Measurements from ENCODE around the gene HTR4.

HTR4 gene

DNA sequence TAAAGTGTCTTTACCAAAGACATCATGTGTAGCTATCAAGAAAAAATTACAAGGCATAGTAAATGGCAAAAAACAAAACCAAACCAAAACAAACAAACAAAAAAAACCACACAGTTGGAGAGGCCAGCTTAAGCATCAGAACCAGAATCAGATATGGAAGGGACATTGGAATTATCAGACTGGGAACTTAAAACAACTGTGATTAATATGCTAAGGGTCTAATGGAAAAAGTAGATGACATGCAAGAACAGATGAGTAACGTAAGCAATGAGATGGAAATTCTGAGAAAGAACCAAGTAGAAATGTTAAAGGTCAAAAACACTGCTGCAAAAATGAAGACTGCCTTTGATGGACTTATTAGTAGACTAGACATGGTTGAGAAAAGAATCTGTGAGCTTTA is 194.7 kb downstream of the HTR4 start:
- no peak overlapping the region for H2BK12ac ChIP-seq (ENCODE audit: low read length)
- H3K27me3 ChIP-seq (ENCODE audit: insufficient read depth, low read length) = no peaks in the 10 kb centered on the region
- H3K9ac ChIP-seq (ENCODE audit: low read length) = no peak overlapping the region
- no peak overlapping the region for H4K8ac ChIP-seq (ENCODE audit: low read depth, low read length)
- H3K79me2 ChIP-seq (ENCODE audit: control insufficient read depth, insufficient read depth, low read length, poor library complexity) = no peaks in the 10 kb centered on the region
- H3K4me3 ChIP-seq (ENCODE audit: low read depth, low read length) = no peak overlapping the region
- H2BK120ac ChIP-seq (ENCODE audit: insufficient read depth, low read length, poor library complexity) = no peak overlapping the region
- WGBS (ENCODE audit: extremely low coverage, insufficient coverage, insufficient read length) = no CpG with 5 or more reads among the region's 1 CpG
- H2AFZ ChIP-seq (ENCODE audit: insufficient read depth, low read length, poor library complexity) = no peak overlapping the region
- no peaks in the 10 kb centered on the region for H3K79me1 ChIP-seq (ENCODE audit: low read length)
- DNase-seq = no peak
- H4K12ac ChIP-seq (ENCODE audit: low read depth, low read length) = no peak overlapping the region
- H3K18ac ChIP-seq (ENCODE audit: low read length) = no peak overlapping the region
- no peak overlapping the region for H3K27ac ChIP-seq (ENCODE audit: low read depth, low read length)
- H3K9me3 ChIP-seq (ENCODE audit: insufficient read depth, low read depth, low read length) = no peaks in the 10 kb centered on the region
- no peaks in the 10 kb centered on the region for H3K36me3 ChIP-seq (ENCODE audit: control insufficient read depth in 1 of 2, insufficient read depth in 2 of 2, low read length in 2 of 2)
- no peak overlapping the region for H4K91ac ChIP-seq (ENCODE audit: low read depth, low read length)
- no peak overlapping the region for H3K14ac ChIP-seq (ENCODE audit: low read length)
- peaks cover 0 to 2% of the 10 kb centered on the region in 2 experiments for H3K4me1 ChIP-seq (ENCODE audit: control insufficient read depth in 1 of 2, insufficient read depth in 2 of 2, low read length in 2 of 2)
- H3K4me2 ChIP-seq (ENCODE audit: low read length) = no peak overlapping the region
- H3K23ac ChIP-seq (ENCODE audit: low read length) = no peak overlapping the region
- H3K4ac ChIP-seq (ENCODE audit: low read depth, low read length) = no peak overlapping the region
- H2BK5ac ChIP-seq (ENCODE audit: low read depth, low read length, poor library complexity) = no peak overlapping the region
- no peak overlapping the region for H2AK5ac ChIP-seq (ENCODE audit: low read length)

DNA sequence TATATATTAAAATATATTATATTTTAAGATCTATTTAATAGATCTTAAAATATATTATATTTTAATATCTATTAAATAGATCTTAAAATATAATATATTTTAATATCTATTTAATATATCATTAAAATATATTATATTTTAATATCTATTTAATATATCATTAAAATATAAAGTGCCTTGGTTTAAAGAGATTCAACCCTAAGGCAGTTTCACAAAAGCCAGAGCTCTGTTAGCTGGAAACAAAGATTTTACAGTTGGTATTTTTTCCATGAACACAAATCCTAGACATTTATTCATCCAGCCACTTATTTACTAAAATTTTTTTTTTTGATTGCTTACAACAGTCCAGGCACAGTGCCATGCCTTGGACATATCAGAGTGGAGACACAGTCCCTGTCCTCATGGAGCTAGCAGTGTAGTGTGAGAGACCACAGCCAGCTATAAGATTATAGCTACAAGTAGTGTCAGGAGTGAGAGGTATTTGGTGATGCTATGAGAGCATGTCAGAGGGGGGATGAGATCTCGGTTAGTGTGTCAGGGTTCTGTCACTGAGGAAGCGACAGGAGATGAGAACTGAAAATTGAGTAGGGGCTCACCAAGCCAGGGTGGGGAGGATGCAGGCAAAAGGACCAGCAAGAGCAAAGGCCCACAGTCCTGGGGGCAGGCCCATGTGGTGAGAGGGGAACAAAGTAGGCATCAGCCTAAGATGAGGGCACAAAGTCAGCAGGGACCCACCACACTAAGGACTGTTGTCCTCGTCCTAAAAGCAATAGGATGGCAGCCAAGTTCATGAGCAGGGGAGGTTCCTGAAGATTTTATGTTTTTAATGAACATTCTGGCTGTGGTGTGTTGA is 196.1 kb downstream of the HTR4 start:
- WGBS (ENCODE audit: extremely low coverage, insufficient coverage, insufficient read length) = no CpG with 5 or more reads among the region's 3 CpGs
- Histone ChIP-seq H3K4me1 (ENCODE audit: control insufficient read depth in 1 of 2, insufficient read depth in 2 of 2, low read length in 2 of 2) (peaks cover 0 to 2% of the 10 kb centered on the region in 2 experiments), H4K91ac (ENCODE audit: low read depth, low read length) (no peak overlapping the region)

DNA sequence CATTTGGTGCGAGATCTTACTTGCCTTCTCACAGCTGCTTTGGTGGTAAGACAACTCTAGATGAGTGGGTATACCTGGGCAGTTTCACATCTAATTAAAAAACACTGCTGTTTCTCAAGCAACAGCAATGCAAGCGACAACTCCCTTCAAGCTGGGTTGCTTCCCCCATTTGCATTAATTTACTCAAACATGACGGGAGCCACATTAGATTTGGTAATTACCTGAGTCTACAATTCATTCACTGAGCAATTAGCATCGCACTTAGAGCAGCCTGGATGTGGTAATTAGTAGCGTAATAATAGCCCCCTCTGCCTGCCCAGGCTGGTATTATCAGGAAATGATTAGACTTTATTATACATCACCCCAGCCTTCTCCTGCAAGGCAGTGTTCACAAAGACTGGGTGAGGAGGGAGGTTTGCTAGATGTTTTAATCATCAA is 197.1 kb downstream of the HTR4 start:
- H3K4me3 ChIP-seq (ENCODE audit: low read depth, low read length) = no peak overlapping the region
- H3K4ac ChIP-seq (ENCODE audit: low read depth, low read length) = no peak overlapping the region
- H3K9ac ChIP-seq (ENCODE audit: low read length) = no peak overlapping the region
- H3K79me1 ChIP-seq (ENCODE audit: low read length) = no peaks in the 10 kb centered on the region
- no peak overlapping the region for H3K4me2 ChIP-seq (ENCODE audit: low read length)
- H2BK120ac ChIP-seq (ENCODE audit: insufficient read depth, low read length, poor library complexity) = no peak overlapping the region
- no peak overlapping the region for H3K23ac ChIP-seq (ENCODE audit: low read length)
- H4K12ac ChIP-seq (ENCODE audit: low read depth, low read length) = no peak overlapping the region
- H3K27ac ChIP-seq (ENCODE audit: low read depth, low read length) = no peak overlapping the region
- WGBS (ENCODE audit: extremely low coverage, insufficient coverage, insufficient read length) = no CpG with 5 or more reads among the region's 5 CpGs
- H4K8ac ChIP-seq (ENCODE audit: low read depth, low read length) = no peak overlapping the region
- no peaks in the 10 kb centered on the region for H3K9me3 ChIP-seq (ENCODE audit: insufficient read depth, low read depth, low read length)
- H3K14ac ChIP-seq (ENCODE audit: low read length) = no peak overlapping the region
- no peak overlapping the region for H2BK12ac ChIP-seq (ENCODE audit: low read length)
- no peaks in the 10 kb centered on the region for H3K36me3 ChIP-seq (ENCODE audit: control insufficient read depth in 1 of 2, insufficient read depth in 2 of 2, low read length in 2 of 2)
- peaks cover 0 to 2% of the 10 kb centered on the region in 2 experiments for H3K4me1 ChIP-seq (ENCODE audit: control insufficient read depth in 1 of 2, insufficient read depth in 2 of 2, low read length in 2 of 2)
- H2AK5ac ChIP-seq (ENCODE audit: low read length) = no peak overlapping the region
- H3K79me2 ChIP-seq (ENCODE audit: control insufficient read depth, insufficient read depth, low read length, poor library complexity) = no peaks in the 10 kb centered on the region
- no peak for DNase-seq
- no peak overlapping the region for H3K18ac ChIP-seq (ENCODE audit: low read length)
- H2AFZ ChIP-seq (ENCODE audit: insufficient read depth, low read length, poor library complexity) = no peak overlapping the region
- H2BK5ac ChIP-seq (ENCODE audit: low read depth, low read length, poor library complexity) = no peak overlapping the region
- no peak overlapping the region for H4K91ac ChIP-seq (ENCODE audit: low read depth, low read length)
- H3K27me3 ChIP-seq (ENCODE audit: insufficient read depth, low read length) = no peaks in the 10 kb centered on the region

More for the DNA sequence above, 196.1 kb downstream of the HTR4 start:
- H3K79me2 ChIP-seq (ENCODE audit: control insufficient read depth, insufficient read depth, low read length, poor library complexity) = no peaks in the 10 kb centered on the region
- H3K9me3 ChIP-seq (ENCODE audit: insufficient read depth, low read depth, low read length) = no peaks in the 10 kb centered on the region
- DNase-seq = no peak
- no peak overlapping the region for H4K12ac ChIP-seq (ENCODE audit: low read depth, low read length)
- H3K18ac ChIP-seq (ENCODE audit: low read length) = no peak overlapping the region
- no peak overlapping the region for H2AK5ac ChIP-seq (ENCODE audit: low read length)
- no peak overlapping the region for H4K8ac ChIP-seq (ENCODE audit: low read depth, low read length)
- no peak overlapping the region for H3K4me2 ChIP-seq (ENCODE audit: low read length)
- no peak overlapping the region for H3K4ac ChIP-seq (ENCODE audit: low read depth, low read length)
- H2AFZ ChIP-seq (ENCODE audit: insufficient read depth, low read length, poor library complexity) = no peak overlapping the region
- no peak overlapping the region for H3K4me3 ChIP-seq (ENCODE audit: low read depth, low read length)
- no peak overlapping the region for H3K9ac ChIP-seq (ENCODE audit: low read length)
- no peak overlapping the region for H3K23ac ChIP-seq (ENCODE audit: low read length)
- H2BK12ac ChIP-seq (ENCODE audit: low read length) = no peak overlapping the region
- no peak overlapping the region for H2BK120ac ChIP-seq (ENCODE audit: insufficient read depth, low read length, poor library complexity)
- no peak overlapping the region for H3K14ac ChIP-seq (ENCODE audit: low read length)
- no peak overlapping the region for H3K27ac ChIP-seq (ENCODE audit: low read depth, low read length)
- no peaks in the 10 kb centered on the region for H3K36me3 ChIP-seq (ENCODE audit: control insufficient read depth in 1 of 2, insufficient read depth in 2 of 2, low read length in 2 of 2)
- H3K79me1 ChIP-seq (ENCODE audit: low read length) = no peaks in the 10 kb centered on the region
- no peaks in the 10 kb centered on the region for H3K27me3 ChIP-seq (ENCODE audit: insufficient read depth, low read length)
- no peak overlapping the region for H2BK5ac ChIP-seq (ENCODE audit: low read depth, low read length, poor library complexity)

DNA sequence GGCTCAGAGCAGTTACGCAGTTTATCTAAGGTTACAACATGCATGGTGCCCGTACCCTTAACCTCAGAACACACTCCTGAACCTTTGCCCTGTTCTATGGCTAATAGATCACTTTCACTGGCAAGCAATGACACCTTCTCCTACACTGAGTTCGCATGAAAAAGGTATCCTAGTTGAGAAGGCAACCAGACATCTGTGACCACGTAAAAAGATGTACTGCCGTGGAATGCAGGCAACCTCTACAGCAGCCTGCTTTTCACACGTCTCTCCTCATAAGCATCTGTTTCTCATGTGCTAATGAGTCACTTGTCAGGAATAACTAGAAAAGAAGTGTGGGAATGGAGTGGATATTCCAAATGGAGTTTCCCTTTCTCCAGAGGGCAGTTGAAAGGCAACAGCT is 199.1 kb downstream of the HTR4 start:
- no peak overlapping the region for H2BK12ac ChIP-seq (ENCODE audit: low read length)
- H4K91ac ChIP-seq (ENCODE audit: low read depth, low read length) = no peak overlapping the region
- H3K4me2 ChIP-seq (ENCODE audit: low read length) = no peak overlapping the region

More for the DNA sequence above, 199.1 kb downstream of the HTR4 start:
- no peaks in the 10 kb centered on the region for H3K27me3 ChIP-seq (ENCODE audit: insufficient read depth, low read length)
- H3K79me2 ChIP-seq (ENCODE audit: control insufficient read depth, insufficient read depth, low read length, poor library complexity) = no peaks in the 10 kb centered on the region
- no peak overlapping the region for H3K4ac ChIP-seq (ENCODE audit: low read depth, low read length)
- H2BK120ac ChIP-seq (ENCODE audit: insufficient read depth, low read length, poor library complexity) = no peak overlapping the region
- H3K9me3 ChIP-seq (ENCODE audit: insufficient read depth, low read depth, low read length) = no peaks in the 10 kb centered on the region
- no peak for DNase-seq
- H3K23ac ChIP-seq (ENCODE audit: low read length) = no peak overlapping the region
- H3K9ac ChIP-seq (ENCODE audit: low read length) = no peak overlapping the region
- no peak overlapping the region for H4K12ac ChIP-seq (ENCODE audit: low read depth, low read length)
- WGBS (ENCODE audit: extremely low coverage, insufficient coverage, insufficient read length) = no CpG with 5 or more reads among the region's 6 CpGs
- no peak overlapping the region for H2AK5ac ChIP-seq (ENCODE audit: low read length)
- no peak overlapping the region for H3K18ac ChIP-seq (ENCODE audit: low read length)
- H3K4me1 ChIP-seq (ENCODE audit: control insufficient read depth in 1 of 2, insufficient read depth in 2 of 2, low read length in 2 of 2) = peaks cover 0 to 2% of the 10 kb centered on the region in 2 experiments
- no peak overlapping the region for H4K8ac ChIP-seq (ENCODE audit: low read depth, low read length)
- no peak overlapping the region for H2BK5ac ChIP-seq (ENCODE audit: low read depth, low read length, poor library complexity)
- no peaks in the 10 kb centered on the region for H3K36me3 ChIP-seq (ENCODE audit: control insufficient read depth in 1 of 2, insufficient read depth in 2 of 2, low read length in 2 of 2)
- H3K14ac ChIP-seq (ENCODE audit: low read length) = no peak overlapping the region
- no peaks in the 10 kb centered on the region for H3K79me1 ChIP-seq (ENCODE audit: low read length)
- no peak overlapping the region for H2AFZ ChIP-seq (ENCODE audit: insufficient read depth, low read length, poor library complexity)
- H3K27ac ChIP-seq (ENCODE audit: low read depth, low read length) = no peak overlapping the region
- H3K4me3 ChIP-seq (ENCODE audit: low read depth, low read length) = no peak overlapping the region

All from trophoblast cell (in vitro differentiated cells and primary cell).